ENCODE data around the gene SNAPC3.
"Not testable (repeated sequence)": the region's sequence is repeated elsewhere in the genome, so short reads cannot be mapped to it uniquely, and the experiment has no call there.

Gene SNAPC3

DNA sequence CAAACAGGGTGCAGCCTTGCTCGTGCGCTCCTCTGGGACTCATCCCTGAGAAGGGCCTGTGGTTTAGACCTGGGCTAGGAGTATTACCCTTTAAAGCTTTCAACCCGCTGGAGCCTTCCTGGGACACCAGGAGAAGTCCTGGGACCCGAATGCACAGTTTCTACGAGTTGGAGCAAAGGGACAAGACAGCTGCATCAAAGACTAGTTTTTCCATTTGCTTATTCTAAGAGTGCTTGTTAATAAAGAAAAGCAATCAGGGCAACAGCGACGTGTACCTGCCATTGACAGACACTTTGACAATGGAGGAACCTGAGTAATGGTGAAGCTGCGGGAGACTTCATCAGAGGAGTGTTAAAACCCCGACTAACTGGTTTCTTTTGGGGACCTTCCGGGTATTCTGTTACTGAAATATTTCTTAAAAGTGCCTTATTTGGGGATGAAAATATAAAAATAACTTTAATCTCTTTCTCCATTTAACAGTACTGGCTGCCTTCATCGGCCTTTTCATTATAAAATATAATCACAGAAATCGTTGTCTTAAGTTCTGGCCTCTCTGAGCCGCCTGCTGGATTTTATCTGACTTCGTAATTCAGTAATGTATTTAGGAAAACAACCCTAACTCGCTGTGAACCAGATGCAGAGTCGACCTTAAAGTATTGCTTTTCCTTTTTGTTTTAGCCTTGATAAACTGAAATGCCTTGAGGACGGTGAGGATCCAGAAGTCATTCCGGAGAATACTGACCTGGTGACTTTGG lies 732 bp downstream of the SNAPC3 start:
- DNase-seq (ENCODE audit: low spot score) = peak; percentile 20

DNA sequence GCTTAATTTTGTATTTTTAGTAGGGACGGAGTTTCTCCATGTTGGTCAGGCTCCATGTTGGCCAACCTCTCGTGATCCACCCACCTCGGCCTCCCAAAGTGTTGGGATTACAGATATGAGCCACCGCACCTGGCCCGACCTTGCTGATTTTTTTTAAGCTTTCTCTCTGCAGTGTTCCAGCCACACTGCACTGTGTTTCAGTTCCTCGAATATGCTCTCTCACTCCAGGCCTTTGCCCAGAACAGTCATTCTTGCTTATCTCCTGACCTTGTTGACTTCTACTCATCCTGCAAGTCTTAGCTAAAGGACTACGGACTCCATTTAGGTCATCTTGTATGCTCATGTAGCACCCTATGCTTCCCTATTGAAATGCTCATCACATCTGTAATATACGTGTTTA lies 3.3 kb downstream of the SNAPC3 start:
- no peak for DNase-seq (ENCODE audit: low spot score)

DNA sequence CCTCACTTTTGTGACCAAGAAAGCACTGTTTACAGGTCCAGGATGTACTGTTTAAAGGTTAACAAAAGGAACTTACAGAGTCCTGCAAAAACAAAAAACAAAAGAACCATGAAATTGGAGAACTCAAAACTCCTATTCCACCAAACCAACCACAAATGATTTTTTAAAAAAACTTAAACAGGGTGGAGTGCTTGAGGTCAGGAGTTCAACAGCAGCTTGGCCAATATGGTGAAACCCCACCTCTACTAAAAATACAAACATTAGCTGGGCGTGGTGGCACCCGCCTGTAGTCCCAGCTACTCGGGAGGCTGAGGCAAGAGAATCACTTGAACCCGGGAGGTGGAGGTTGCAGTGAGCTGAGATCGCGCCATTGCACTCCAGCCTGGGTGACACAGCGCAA lies 5.0 kb downstream of the SNAPC3 start:
- DNase-seq (ENCODE audit: low spot score) = not testable (repeated sequence)

DNA sequence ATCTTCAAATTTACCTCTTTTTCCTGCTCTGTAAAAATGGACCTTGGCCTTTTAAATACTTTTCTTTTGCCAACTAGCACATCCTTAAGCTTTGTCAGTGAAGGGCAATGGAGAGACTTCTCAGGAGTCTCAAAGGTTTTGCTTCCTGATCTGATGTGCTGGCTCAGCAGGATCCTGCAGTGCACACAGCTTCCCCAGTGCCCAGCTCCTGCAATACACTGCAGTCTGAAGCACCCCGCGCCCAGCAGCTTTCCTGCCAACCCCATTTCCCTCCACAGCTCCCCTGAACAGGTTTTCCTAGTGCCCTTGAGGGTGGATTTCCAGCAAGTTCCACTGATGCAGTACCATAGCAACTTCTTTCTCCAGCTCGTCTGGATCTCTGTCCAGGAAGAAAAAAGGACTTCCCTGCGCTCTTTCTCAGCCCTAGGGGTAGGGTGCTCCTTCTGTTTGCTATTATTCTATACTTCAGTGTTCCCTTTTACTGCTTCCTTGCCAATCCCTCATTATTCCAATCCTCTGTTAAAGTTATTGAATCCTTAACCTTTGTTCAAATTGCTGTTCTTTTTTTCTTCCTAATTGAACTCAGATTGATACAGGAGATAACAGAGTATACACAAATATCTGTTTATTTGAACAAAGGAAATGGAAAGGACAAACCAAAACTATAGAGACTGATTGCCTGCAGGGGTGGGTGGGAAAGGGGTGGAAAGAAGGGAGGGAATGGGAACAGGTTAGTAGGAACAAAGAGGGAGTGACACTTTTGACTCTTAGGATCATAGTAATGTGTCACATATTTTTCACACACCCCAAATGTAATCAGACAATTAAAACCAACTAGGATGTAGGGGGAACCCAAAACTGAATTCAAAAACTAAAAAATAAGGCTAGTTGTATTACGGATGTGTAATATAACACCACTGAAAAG lies 8.5 kb downstream of the SNAPC3 start:
- DNase-seq (ENCODE audit: low spot score) = no peak

DNA sequence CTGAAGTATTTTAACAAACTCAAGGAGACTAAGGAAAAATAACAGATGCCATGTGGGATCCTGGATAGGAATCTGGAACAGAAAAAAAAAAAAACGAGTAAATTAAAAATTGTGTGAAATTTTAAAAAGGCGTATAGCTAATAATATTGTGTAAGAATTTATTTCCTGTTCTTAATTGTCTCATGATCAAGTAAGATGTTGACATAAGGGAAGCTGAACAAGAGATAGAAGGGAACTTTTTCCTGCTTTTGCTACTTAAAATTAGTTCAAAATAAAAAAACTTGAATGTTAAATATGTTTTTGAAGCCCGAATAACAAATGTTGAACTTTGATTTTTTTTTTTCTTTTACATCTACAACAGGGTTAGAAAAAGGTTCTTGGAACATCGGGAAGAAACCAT lies 10.5 kb downstream of the SNAPC3 start:
- DNase-seq (ENCODE audit: low spot score) = no peak

DNA sequence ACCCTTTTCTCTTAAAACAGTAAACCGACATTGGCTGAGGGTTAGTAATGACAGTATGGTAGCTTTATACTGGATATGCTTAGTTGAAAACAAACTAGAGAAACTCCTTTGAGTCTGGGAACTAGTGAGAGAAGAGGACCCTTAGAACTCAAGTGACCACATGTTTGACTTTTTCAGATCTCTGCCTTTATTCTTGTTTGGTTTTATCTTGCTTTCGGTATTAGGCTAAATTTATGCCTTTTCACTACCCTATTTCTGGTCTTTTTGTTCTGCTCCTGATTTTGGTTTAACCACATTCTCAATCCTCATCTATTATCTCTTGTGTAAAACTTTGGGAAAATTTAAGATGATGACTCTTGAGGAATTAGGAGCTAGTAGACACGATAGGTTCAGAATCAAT lies 11.0 kb downstream of the SNAPC3 start:
- no peak for DNase-seq (ENCODE audit: low spot score)

DNA sequence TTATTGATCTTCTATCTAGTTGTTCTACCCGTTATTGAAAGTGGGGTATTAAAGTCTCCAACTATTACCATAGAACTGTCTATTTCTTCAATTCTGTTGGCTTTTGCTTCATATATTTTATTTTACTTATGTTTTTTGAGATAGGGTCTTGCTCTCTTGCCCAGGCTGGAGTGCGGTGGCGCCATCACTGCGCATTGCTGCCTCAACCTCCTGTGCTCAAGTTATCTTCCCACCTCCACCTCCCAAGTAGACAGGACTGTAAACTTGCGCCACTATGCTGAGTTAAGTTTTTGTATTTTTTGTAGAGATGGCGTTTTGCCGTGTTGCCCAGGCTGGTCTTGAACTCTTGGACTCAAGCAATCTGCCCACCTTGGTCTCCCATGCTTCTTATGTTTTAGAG lies 16.2 kb downstream of the SNAPC3 start:
- DNase-seq (ENCODE audit: low spot score) = no peak

DNA sequence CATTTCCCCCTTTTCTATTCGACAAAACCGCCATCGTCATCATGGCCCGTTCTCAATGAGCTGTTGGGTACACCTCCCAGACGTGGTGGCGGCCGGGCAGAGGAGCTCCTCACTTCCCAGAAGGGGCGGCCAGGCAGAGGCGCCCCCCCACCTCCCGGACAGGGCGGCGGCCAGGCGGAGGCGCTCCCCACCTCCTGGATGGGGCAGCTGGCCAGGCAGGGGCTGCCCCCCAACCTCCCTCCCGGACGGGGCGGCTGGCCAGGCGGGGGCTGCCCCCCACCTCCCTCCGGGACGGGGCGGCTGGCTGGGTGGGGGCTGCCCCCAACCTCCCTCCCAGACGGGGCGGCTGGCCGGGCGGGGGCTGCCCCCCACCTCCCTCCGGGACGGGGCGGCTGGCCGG lies 19.2 kb downstream of the SNAPC3 start:
- DNase-seq (ENCODE audit: low spot score) = not testable (repeated sequence)

DNA sequence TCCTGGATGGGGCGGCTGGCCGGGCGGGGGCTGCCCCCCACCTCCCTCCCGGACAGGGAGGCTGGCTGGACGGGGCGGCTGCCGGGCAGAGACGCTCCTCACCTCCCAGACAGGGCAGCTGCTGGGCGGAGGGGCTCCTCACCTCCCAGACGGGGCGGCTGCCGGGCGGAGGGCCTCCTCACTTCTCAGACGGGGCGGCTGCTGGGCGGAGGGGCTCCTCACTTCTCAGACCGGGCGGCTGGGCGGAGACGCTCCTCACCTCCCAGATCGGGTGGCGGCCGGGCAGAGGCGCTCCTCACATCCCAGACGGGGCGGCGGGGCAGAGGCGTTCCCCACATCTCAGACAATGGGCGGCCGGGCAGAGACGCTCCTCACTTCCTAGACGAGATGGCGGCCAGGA lies 19.6 kb downstream of the SNAPC3 start:
- DNase-seq (ENCODE audit: low spot score) = not testable (repeated sequence)

DNA sequence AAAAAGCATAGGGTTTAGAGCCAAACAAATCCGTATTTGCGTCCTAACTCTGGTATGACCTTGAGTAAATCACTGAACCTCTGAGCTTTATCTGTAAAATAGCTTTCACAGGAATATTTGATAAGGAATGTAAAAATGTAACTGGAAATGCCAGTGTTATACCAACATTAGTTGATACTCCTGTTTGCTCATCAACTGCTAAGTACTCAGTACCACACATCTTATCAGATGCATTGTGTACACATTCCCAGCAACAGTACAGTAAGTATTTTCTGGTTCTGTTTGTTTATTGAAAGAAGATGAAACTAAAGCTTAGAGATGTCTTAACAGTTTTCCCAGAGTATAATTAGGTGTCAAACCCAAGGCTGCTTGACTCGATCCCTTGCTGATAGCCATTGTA lies 21.5 kb downstream of the SNAPC3 start:
- no peak for DNase-seq (ENCODE audit: low spot score)

DNA sequence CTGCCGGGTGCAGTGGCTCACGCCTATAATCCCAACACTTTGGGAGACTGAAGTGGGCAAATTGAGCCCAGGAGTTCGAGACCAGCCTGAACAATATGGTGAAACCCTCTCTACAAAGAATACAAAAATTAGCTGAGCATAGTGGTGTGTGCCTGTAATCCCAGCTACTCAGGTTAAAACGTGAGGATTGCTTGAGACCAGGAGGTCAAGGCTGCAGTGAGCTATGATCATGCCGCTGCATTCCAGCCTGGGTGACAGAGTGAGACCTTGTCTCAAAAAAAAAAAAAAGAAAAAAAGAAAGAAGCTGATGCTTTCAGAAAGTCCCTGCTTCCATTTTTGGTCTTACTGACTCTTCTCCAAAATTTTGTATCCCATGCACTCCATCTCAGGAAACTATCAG lies 31.3 kb downstream of the SNAPC3 start:
- DNase-seq (ENCODE audit: low spot score) = no peak

DNA sequence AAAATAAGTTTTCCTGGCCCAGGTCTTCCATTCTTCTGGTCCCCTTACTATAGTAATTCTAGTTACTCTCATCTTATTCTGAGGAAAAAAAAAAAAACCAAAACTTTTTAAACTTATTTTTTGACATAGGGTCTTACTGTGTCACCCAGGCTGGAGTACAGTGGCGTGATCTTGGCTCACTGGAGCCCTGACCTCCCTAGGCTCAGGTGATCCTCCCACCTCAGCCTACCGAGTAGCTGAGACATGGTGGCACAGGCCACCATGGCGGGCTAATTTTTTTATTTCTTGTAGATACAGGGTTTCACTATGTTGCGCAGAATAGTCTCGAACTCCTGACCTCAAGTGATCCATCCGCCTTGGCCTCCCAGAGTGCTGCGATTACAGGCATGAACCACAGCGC lies 38.4 kb downstream of the SNAPC3 start:
- no peak for DNase-seq (ENCODE audit: low spot score)

DNA sequence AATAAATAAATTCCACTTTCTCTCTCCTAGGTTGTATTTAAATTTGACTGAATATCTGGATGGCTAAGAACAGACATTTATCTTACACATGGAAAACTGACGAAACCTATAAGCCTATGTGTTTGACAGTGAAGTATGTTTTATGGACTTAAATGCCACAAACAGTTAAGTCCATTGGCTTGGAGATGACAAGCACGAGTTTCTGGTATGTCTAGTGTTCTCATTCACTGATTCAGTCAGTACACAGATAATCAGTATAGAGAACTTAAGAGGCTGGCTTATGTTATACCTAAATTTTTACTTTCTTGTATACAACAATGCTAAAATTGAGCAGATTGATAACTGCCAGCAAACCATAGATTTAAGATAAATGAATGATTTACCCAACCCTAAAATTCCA lies 38.9 kb downstream of the SNAPC3 start:
- no peak for DNase-seq (ENCODE audit: low spot score)

DNA sequence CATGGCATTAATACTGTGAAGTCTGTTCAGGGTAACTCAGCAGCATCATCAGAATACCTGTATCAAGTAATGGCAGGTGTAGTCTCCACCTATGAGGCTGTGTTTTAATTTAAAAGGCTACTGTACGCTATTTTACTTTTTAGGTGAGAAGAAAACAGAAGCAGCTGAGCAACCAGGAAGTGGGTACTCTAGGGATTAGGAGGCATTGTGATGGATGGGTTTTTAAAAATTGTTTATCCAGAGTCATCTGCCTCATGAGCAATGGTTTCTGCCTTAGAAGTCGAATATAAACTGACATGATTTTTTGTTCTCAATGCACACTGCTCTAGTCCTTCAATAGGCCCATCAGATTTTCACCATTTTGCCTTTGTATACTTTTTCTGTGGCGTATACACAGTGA lies 45.5 kb downstream of the SNAPC3 start:
- no peak for DNase-seq (ENCODE audit: low spot score)

DNA sequence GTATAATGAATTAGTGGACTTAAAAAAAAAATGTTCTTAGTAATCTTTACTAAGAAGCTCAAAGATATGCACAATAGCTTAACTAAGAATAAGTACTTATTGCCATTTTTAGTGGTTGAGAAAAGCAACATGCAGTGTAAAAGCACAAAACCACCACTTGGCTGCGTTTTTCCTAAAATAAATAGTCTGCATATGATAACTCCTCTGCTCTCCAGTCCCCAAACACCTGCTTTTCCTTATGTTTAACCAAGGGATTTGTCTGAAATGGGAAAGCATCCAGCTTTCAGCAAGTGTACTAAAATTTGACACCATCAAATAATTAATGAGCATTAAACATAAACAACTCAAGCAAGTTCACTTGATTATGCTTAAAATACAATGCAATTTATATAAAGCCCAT lies 46.7 kb downstream of the SNAPC3 start:
- DNase-seq (ENCODE audit: low spot score) = no peak

DNA sequence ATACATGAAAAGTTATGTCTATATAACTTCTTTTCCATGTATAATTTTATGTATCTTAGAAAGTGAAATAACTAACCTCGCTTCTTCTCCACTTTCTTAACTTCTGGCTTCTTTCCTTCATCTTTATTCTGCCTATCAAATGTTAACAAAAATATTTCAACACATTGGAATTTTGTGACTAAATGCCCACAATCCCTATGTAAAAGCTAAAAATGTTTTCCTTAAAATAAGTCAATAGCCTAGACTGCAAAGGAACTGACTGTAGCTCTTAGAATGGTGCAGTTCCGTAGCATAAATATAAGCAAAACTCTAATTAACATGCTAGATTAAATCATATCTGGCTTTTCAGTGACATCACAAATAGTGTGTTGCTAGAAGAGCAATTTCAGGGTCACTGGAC lies 47.2 kb downstream of the SNAPC3 start:
- no peak for DNase-seq (ENCODE audit: low spot score)

DNA sequence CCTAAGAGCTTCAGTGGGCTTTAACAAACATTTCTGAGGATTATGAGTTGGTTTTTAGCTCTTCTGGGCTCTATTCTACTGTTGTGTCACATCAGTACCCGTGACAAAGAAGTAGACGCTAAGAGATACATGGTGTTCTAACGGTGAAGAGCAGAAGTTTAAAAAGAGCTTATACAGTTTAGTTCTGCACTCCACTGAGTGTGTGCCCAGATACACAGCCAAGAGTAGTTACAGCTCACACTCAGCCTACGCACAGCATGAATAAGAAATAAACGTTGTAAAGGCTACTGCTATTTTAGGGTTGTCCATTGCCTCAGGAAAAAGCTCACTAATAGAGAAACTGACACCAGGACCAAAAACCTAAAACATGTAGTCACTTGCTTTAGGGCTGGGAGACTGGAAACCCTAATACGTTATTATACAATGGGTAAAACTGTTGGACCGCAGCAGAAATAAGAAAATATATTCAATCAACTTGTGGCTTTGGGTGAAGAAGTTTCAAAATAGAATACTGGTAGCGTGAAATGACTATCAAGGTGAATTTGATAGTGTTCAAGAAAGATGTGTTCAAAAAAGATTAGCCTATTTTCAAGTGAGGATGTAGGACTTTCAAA lies 53.4 kb downstream of the SNAPC3 start:
- DNase-seq (ENCODE audit: low spot score) = no peak

DNA sequence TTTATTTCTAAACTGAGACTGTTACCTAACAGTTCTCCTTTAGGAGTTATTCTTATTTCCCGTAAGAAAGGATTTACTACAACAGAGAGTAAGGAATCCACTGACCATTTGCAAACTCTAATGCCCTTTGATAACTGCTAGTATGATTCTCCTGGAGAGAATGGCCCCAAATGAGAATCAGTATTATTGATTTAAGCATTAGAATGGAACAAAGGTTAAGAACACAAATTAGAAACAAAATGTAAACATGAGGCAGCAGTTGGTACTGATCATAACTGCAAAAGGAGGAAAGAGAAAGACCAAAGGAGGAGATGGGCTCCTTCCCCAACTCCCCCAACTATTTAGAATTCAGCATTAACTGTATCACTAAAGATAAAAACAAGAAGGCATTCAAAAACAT lies 57.4 kb downstream of the SNAPC3 start:
- DNase-seq (ENCODE audit: low spot score) = no peak

DNA sequence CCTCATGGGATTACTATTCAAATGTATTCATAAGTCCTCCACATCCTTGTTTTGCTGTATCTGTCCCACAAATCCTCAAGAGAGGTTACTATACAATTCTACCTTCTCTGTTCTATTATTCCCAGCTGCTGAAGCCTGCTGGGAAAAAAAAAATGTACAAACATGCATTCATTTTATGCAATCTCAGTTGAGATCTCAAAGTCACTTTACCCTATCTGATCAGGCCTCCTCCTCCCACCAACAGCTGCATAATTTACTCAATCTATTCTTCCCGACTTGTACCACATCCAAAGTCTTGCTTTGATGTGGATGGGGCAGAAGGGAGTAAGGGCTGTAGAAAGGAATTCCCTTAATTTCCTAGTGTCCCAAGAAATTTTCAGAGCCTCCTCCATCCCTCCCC lies 59.5 kb downstream of the SNAPC3 start:
- DNase-seq (ENCODE audit: low spot score) = no peak

DNA sequence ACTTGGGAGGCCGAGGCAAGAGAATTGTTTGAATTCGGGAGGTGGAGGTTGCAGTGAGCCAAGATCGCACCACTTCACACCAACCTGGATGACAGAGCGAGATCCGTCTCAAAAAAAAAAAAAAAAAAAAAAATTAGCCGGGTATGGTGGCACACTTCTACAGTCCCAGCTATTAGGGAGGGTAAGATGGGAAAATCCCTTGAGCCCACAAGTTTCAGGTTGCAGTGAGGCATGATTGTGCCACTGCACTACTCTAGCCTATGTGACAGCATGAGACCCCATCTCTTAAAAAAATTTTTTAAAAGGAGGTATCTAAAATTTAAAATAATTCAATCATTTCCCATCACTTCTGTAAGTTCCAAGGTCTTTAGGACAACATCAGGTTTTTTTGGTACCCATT lies 62.1 kb downstream of the SNAPC3 start:
- no peak for DNase-seq (ENCODE audit: low spot score)

DNA sequence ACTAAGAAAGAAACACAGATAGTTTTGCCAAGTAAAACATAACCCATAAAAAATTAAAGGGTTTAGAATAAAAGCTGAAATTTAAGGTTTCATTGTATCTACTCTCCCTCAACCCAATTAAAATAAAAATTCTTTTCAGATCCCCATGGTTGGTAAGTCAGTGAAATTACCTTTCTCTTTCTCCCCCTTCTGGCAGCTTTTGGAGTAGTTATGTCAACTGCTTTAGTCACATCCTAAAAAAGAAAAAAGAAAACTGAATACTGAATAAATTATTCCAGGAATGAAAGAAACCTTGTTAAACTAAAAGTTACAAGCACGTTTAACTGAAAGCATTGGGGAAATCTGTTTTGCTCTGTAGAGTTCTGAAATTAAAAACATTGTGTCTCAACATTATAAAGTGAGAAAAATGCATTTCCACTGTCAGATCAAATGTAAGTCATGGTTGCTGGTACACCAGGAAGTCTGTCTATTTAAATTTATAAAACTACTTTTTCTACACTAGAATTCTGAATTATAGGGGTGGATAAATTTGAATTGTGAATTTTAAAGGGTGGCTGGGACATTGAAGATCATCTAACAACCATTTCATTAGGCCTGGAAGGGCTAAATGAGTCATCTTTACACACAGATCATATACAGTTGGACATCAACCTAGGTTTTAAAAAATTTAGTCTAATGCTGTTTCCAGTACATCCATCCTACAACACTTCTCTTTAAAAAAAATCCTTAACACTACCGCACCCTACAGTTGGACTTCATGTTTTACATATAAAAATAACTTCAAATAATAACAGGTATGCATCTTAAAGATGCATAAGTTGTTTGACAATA lies 63.4 kb downstream of the SNAPC3 start:
- DNase-seq (ENCODE audit: low spot score) = peak; percentile 39

DNA sequence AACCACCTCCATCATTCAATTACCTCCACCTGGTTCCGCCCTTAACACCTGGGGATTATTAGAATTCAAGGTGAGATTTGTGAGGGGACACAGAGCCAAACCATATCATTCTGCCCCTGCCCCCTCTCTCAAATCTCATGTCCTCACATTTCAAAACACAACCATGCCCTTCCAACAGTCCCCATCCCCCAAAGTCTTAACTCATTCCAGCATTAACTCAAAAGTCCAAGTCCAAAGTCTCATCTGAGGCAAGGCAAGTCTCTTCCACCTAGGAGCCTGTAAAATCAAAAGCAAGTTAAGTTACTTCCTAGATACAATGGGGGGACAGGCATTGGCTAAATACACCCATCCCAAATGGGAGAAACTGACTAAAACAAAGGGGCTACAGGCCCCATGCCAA lies 69.3 kb downstream of the SNAPC3 start:
- no peak for DNase-seq (ENCODE audit: low spot score)

Data from CD4-positive, alpha-beta T cell treated with Interleukin-15 for 4 hours (primary cell).